ENCODE data around the gene DTX3. TPM values are rescaled to one million over a fixed set of nuclear protein-coding genes. Genes with fewer than 3 reads are reported as not detected.
A peak's percentile ranks its signal among the peaks of the same experiment; 100 is the strongest.

The DTX3 gene
- total and polyA plus RNA-seq, 2 of the 13 experiments (the other 11 are each of a cell fraction or from before 2014, with no cell fraction given): 9.0 to 27.2 TPM

DNA sequence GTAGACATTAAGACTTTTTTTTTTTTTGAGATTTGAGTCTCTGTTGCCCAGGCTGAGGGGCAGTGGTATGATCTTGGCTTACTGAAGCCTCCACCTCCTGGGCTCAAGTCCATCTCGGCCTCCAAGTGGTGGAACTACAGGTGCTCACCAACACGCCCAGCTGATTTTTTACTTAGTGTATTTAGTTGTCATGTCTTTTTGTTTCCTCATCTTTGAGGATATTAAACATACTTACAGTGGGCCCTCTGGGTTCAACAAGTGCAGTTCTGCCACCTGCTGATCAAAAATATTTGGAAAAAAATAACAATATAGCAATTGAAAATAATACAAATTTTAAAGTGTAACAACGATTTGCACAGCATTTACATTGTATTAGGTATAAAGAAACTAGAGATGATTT, 32.7 kb downstream of the DTX3 start:
- Histone ChIP-seq H3K9ac (ENCODE audit: insufficient read depth, low read depth, low read length) (no peak overlapping the region), H3K27me3 (ENCODE audit: control insufficient read depth in 1 of 2, insufficient read depth in 2 of 2, low read length in 2 of 2) (peaks cover 0 to 7% of the 10 kb centered on the region in 2 experiments; a peak in 2 of 5 replicates), H3K27ac (ENCODE audit: extremely low read length, insufficient read depth, low read length) (no peak overlapping the region), H3K4me3 (replicated peaks in 1 of 3; ENCODE audit: insufficient read depth in 1 of 3, low read depth in 2 of 3, low read length in 3 of 3) (no peak overlapping the region), H3K79me2 (ENCODE audit: insufficient read depth, low read length) (no peaks in the 10 kb centered on the region), H3K4me1 (ENCODE audit: insufficient read depth, low read length) (peaks cover 5% of the 10 kb centered on the region; the same call in 1 of the 2 replicates), H3K9me3 (ENCODE audit: low read length) (no peaks in the 10 kb centered on the region), H4K20me1 (ENCODE audit: insufficient read depth, low read length) (no peaks in the 10 kb centered on the region), H3K36me3 (replicated peaks in 1 of 2; ENCODE audit: control insufficient read depth in 1 of 2, insufficient read depth in 2 of 2, low read length in 2 of 2) (no peaks in the 10 kb centered on the region), H3K4me2 (ENCODE audit: low read depth, low read length) (no peak overlapping the region), H2AFZ (ENCODE audit: low read length) (no peak overlapping the region)
- DNase-seq (ENCODE audit: low spot score): no peak
- intact Hi-C loops (cut with micrococcal nuclease; ENCODE audit: unreplicated experiment): no loop called here
- POLR2A ChIA-PET: no interaction called here
- peak; percentile 4 for FAIRE-seq
- no TSS peak for BruUV-seq (replicated peaks)
- TF ChIP-seq ZNF839 (CRISPR knock-in tag; IDR thresholded peaks at IDR 0.05; ENCODE audit: borderline replicate concordance) (no peak), ZNF264 (CRISPR knock-in tag; IDR thresholded peaks at IDR 0.05) (no peak), REXO4 (CRISPR knock-in tag; IDR thresholded peaks at IDR 0.05; ENCODE audit: borderline replicate concordance) (no peak), HHEX (CRISPR knock-in tag; IDR thresholded peaks at IDR 0.05) (no peak), MED13 (CRISPR knock-in tag; IDR thresholded peaks at IDR 0.05) (no peak), RFX5 (IDR thresholded peaks at IDR 0.05; ENCODE audit: low read depth, low read length) (no peak), EHMT2 (IDR thresholded peaks at IDR 0.05; ENCODE audit: borderline replicate concordance, low read depth, low read length) (no peak), DR1 (CRISPR knock-in tag; IDR thresholded peaks at IDR 0.05) (no peak), CEBPB (IDR thresholded peaks at IDR 0.05; ENCODE audit: borderline replicate concordance, low read depth, low read length) (no peak), PTBP1 (IDR thresholded peaks at IDR 0.05; ENCODE audit: low read depth, low read length, poor library complexity, severe bottlenecking) (no peak), THYN1 (CRISPR knock-in tag; IDR thresholded peaks at IDR 0.05; ENCODE audit: borderline replicate concordance, low read depth) (no peak), FOXA1 (IDR thresholded peaks at IDR 0.05) (no peak), FOXA1 (CRISPR knock-in tag; IDR thresholded peaks at IDR 0.05) (no peak), ZNF343 (CRISPR knock-in tag; IDR thresholded peaks at IDR 0.05) (no peak), ZBTB38 (CRISPR knock-in tag; IDR thresholded peaks at IDR 0.05) (no peak), ZKSCAN8 (CRISPR knock-in tag; IDR thresholded peaks at IDR 0.05; ENCODE audit: borderline replicate concordance) (no peak), MEF2D (CRISPR knock-in tag; IDR thresholded peaks at IDR 0.05) (no peak), ELF1 (CRISPR knock-in tag; IDR thresholded peaks at IDR 0.05) (no peak), ZNF660 (CRISPR knock-in tag; IDR thresholded peaks at IDR 0.05; ENCODE audit: borderline replicate concordance, low read depth) (no peak)
- TF ChIP-seq, protein P1, sequence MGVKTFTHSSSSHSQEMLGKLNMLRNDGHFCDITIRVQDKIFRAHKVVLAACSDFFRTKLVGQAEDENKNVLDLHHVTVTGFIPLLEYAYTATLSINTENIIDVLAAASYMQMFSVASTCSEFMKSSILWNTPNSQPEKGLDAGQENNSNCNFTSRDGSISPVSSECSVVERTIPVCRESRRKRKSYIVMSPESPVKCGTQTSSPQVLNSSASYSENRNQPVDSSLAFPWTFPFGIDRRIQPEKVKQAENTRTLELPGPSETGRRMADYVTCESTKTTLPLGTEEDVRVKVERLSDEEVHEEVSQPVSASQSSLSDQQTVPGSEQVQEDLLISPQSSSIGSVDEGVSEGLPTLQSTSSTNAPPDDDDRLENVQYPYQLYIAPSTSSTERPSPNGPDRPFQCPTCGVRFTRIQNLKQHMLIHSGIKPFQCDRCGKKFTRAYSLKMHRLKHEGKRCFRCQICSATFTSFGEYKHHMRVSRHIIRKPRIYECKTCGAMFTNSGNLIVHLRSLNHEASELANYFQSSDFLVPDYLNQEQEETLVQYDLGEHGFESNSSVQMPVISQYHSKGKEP (CRISPR knock-in tag; IDR thresholded peaks at IDR 0.05): no peak
- CTCF ChIA-PET (ENCODE audit: low intra/inter-chr PET ratio, low total read pairs): no interaction called here
- in situ Hi-C loops (cut with HindIII; ENCODE audit: extremely low pct_ligation_motif_present, low pct_unique_long_range_greater_than_20kb): no loop called here
- no peak for ATAC-seq
- WGBS (ENCODE audit: low lambda C conversion rate): 17% methylated on average over 3 of the region's 3 CpGs

Data from HepG2 (cell line).